ENCODE data around the gene PCDHGC5. TPM values are rescaled to one million over a fixed set of nuclear protein-coding genes. Genes with fewer than 3 reads are reported as not detected.

Gene PCDHGC5
- polyA plus RNA-seq, 1 donor from 2014 or later, result not detected

- H3K9me3 Mint-ChIP-seq, result peaks cover 0 to 2% (median 0%) of the 10 kb centered on the region in 3 donors
- no peak overlapping the region for H3K27ac Mint-ChIP-seq
- H3K27me3 Mint-ChIP-seq, result peaks cover 16% of the 10 kb centered on the region
- H3K36me3 Mint-ChIP-seq, result peaks cover 5% of the 10 kb centered on the region
- no peak overlapping the region for H3K4me3 Mint-ChIP-seq
- peaks cover 9 to 13% (median 11%) of the 10 kb centered on the region in 3 donors for H3K4me1 Mint-ChIP-seq
These were observed 7.2 kb downstream of the PCDHGC5 start for GRCh38 chr5:141496038-141496437.

DNA sequence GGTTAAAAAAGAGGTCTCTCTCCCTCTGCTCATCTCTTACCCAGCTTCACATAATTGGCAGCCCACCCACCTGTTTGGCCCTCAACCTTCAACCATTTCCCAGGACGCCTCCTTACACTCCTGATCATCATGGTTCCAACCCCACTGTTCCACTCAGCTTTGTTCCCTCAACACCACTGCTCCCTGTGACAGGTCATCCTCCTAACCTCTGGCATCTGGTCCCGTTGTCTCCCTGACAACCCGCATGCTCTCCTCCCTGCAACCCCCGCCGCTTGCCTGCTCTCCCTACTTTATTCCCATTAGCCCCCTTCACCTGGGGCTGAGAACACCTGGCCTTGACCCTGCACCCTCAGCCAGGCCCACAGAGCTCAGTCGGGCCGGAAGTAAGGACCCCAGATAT lies 12.9 kb downstream of the PCDHGC5 start:
- no peak overlapping the region for H3K27ac Mint-ChIP-seq
- H3K36me3 Mint-ChIP-seq, result peaks cover 5% of the 10 kb centered on the region
- H3K9me3 Mint-ChIP-seq, result peaks cover 0 to 2% (median 0%) of the 10 kb centered on the region in 3 donors
- H3K27me3 Mint-ChIP-seq, result peaks cover 3% of the 10 kb centered on the region
- peak overlapping the region in 1 of 4 donors; percentile 21 for H3K4me3 Mint-ChIP-seq
- H3K4me1 Mint-ChIP-seq, result peaks cover 1 to 6% (median 3%) of the 10 kb centered on the region in 3 donors

- Mint-ChIP-seq H3K27ac (no peak overlapping the region), H3K4me3 (no peak overlapping the region), H3K4me1 (peaks cover 19 to 24% (median 21%) of the 10 kb centered on the region in 3 donors), H3K9me3 (no peaks in the 10 kb centered on the region), H3K27me3 (no peaks in the 10 kb centered on the region), H3K36me3 (peaks cover 2% of the 10 kb centered on the region)
These were observed 14.8 kb downstream of the PCDHGC5 start for GRCh38 chr5:141503681-141504080.

DNA sequence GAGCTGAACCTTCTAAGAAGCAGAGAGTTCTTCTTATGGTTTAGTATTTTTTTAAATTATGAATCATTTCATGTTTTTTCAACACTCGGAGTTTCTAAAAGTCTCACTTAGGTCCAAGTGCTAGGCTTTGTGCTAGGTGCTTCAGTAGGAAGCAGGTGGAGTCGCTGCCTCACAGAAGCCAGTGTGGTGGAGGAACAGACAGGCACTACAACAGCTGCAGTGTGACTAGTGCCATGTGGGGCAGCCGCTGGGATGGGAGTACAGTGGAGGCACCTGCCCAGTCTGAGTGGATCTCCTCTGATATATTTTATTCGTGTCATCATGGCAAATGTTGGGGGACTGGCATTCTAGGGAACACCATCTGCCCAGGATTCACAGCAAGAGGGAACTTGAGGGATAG lies 15.3 kb downstream of the PCDHGC5 start:
- H3K4me1 Mint-ChIP-seq, result peaks cover 22 to 24% (median 22%) of the 10 kb centered on the region in 3 donors
- no peaks in the 10 kb centered on the region for H3K27me3 Mint-ChIP-seq
- H3K4me3 Mint-ChIP-seq, result no peak overlapping the region
- no peak overlapping the region for H3K27ac Mint-ChIP-seq
- no peaks in the 10 kb centered on the region for H3K9me3 Mint-ChIP-seq
- H3K36me3 Mint-ChIP-seq, result peaks cover 2% of the 10 kb centered on the region

DNA sequence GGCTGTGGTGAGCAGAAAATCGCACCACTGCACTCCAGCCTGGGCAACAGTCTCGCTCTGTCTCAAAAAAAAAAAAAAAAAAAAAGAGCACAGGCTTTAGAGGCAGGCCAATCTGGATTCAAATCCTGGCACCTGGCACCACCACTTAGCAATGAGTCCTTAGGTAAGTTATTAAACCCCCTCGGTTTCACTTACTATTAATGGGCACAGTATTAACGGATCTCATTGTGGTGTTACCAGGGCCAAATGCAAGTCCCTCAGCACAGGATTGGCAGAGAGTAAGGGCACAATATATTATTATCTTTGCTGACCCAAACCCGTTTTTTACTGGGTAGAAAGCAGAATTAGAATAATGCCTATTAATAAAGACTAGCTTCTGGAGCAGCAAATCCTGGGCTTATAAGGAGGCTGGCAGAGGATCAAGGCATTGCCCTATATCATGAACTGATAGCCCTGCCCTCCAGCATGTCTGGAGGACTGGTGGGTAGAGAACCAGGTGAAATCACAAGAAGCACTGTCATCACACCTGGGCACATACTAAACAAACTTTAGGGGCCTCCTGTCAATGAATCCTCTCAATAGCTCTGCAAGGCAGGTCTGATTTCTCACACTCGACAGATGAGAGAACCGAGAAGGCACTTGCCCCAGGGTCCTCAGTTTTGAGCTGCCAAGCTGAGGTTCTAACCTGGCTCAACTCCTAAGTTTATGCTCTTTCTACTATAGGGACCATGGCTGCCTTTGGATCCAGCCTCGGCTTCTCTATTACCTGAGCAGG lies 17.7 kb downstream of the PCDHGC5 start:
- no peaks in the 10 kb centered on the region for H3K9me3 Mint-ChIP-seq
- H3K36me3 Mint-ChIP-seq, result no peaks in the 10 kb centered on the region
- peak overlapping the region in 2 of 3 donors; percentile 18 to 34 for H3K27ac Mint-ChIP-seq
- H3K4me3 Mint-ChIP-seq, result peak overlapping the region in 1 of 4 donors; percentile 45
- no peaks in the 10 kb centered on the region for H3K27me3 Mint-ChIP-seq
- peaks cover 41 to 45% (median 41%) of the 10 kb centered on the region in 3 donors for H3K4me1 Mint-ChIP-seq

- H3K9me3 Mint-ChIP-seq, result no peaks in the 10 kb centered on the region
- H3K27ac Mint-ChIP-seq, result peak overlapping the region; percentile 18 to 64 (median 34)
- H3K4me3 Mint-ChIP-seq, result peak overlapping the region in 3 of 4 donors; percentile 45 to 92 (median 90)
These were observed 18.7 kb downstream of the PCDHGC5 start for GRCh38 chr5:141507387-141508091.

GRCh38 chr5:141508440-141508797 lies 19.5 kb downstream of the PCDHGC5 start:
- Mint-ChIP-seq H3K36me3 (no peaks in the 10 kb centered on the region), H3K9me3 (no peaks in the 10 kb centered on the region), H3K4me1 (peaks cover 44 to 56% (median 50%) of the 10 kb centered on the region in 3 donors), H3K27me3 (peaks cover 2% of the 10 kb centered on the region), H3K27ac (peak overlapping the region; percentile 18 to 64 (median 34)), H3K4me3 (peak overlapping the region in 2 of 4 donors; percentile 63 to 92)

More at GRCh38 chr5:141507387-141508091, 18.7 kb downstream of the PCDHGC5 start:
- Mint-ChIP-seq H3K4me1 (peaks cover 44 to 50% (median 47%) of the 10 kb centered on the region in 3 donors), H3K36me3 (no peaks in the 10 kb centered on the region), H3K27me3 (no peaks in the 10 kb centered on the region)

- Mint-ChIP-seq H3K9me3 (no peaks in the 10 kb centered on the region), H3K27ac (peak overlapping the region in 1 of 3 donors; percentile 83), H3K4me3 (peak overlapping the region; percentile 44 to 92 (median 67)), H3K27me3 (peaks cover 2% of the 10 kb centered on the region), H3K4me1 (peaks cover 49 to 54% (median 53%) of the 10 kb centered on the region in 3 donors), H3K36me3 (no peaks in the 10 kb centered on the region)
These were observed 20.1 kb downstream of the PCDHGC5 start for GRCh38 chr5:141508798-141509611.

GRCh38 chr5:141510160-141510559 lies 21.3 kb downstream of the PCDHGC5 start:
- peak overlapping the region in 3 of 4 donors; percentile 71 to 92 (median 71) for H3K4me3 Mint-ChIP-seq
- no peaks in the 10 kb centered on the region for H3K9me3 Mint-ChIP-seq
- peaks cover 2% of the 10 kb centered on the region for H3K27me3 Mint-ChIP-seq
- peak overlapping the region; percentile 73 to 88 (median 87) for H3K27ac Mint-ChIP-seq
- no peaks in the 10 kb centered on the region for H3K36me3 Mint-ChIP-seq
- peaks cover 54 to 64% (median 60%) of the 10 kb centered on the region in 3 donors for H3K4me1 Mint-ChIP-seq

GRCh38 chr5:141510850-141511601 lies 22.1 kb downstream of the PCDHGC5 start:
- Mint-ChIP-seq H3K36me3 (no peaks in the 10 kb centered on the region), H3K4me3 (peak overlapping the region; percentile 71 to 92 (median 78)), H3K27me3 (peaks cover 2% of the 10 kb centered on the region), H3K27ac (peak overlapping the region; percentile 87 to 89 (median 88)), H3K9me3 (no peaks in the 10 kb centered on the region), H3K4me1 (peaks cover 57 to 68% (median 65%) of the 10 kb centered on the region in 3 donors)

DNA sequence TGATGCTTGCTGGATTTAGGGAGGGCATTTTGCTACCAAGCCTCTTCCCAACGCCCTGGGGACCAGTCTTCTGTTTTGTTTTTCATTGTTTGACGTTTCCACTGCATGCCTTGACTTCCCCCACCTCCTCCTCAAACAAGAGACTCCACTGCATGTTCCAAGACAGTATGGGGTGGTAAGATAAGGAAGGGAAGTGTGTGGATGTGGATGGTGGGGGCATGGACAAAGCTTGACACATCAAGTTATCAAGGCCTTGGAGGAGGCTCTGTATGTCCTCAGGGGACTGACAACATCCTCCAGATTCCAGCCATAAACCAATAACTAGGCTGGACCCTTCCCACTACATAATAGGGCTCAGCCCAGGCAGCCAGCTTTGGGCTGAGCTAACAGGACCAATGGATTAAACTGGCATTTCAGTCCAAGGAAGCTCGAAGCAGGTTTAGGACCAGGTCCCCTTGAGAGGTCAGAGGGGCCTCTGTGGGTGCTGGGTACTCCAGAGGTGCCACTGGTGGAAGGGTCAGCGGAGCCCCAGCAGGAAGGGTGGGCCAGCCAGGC lies 23.0 kb downstream of the PCDHGC5 start:
- no peaks in the 10 kb centered on the region for H3K9me3 Mint-ChIP-seq
- H3K4me1 Mint-ChIP-seq, result peaks cover 53 to 69% (median 63%) of the 10 kb centered on the region in 3 donors
- peak overlapping the region; percentile 63 to 88 (median 87) for H3K27ac Mint-ChIP-seq
- no peaks in the 10 kb centered on the region for H3K36me3 Mint-ChIP-seq
- H3K27me3 Mint-ChIP-seq, result peaks cover 2% of the 10 kb centered on the region
- H3K4me3 Mint-ChIP-seq, result peak overlapping the region; percentile 71 to 92 (median 78)

DNA sequence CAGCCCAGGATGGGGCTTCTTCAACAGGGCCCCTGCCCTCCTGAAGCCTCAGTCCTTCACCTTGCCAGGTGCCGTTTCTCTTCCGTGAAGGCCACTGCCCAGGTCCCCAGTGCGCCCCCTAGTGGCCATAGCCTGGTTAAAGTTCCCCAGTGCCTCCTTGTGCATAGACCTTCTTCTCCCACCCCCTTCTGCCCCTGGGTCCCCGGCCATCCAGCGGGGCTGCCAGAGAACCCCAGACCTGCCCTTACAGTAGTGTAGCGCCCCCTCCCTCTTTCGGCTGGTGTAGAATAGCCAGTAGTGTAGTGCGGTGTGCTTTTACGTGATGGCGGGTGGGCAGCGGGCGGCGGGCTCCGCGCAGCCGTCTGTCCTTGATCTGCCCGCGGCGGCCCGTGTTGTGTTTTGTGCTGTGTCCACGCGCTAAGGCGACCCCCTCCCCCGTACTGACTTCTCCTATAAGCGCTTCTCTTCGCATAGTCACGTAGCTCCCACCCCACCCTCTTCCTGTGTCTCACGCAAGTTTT lies 23.6 kb downstream of the PCDHGC5 start:
- Mint-ChIP-seq H3K9me3 (no peaks in the 10 kb centered on the region), H3K27me3 (peaks cover 2% of the 10 kb centered on the region), H3K4me1 (peaks cover 47 to 65% (median 56%) of the 10 kb centered on the region in 3 donors), H3K4me3 (peak overlapping the region; percentile 71 to 90 (median 89)), H3K36me3 (no peaks in the 10 kb centered on the region), H3K27ac (peak overlapping the region; percentile 48 to 87 (median 55))

GRCh38 chr5:141512911-141513626 lies 24.2 kb downstream of the PCDHGC5 start:
- peak overlapping the region; percentile 89 to 90 (median 89) for H3K4me3 Mint-ChIP-seq
- no peaks in the 10 kb centered on the region for H3K9me3 Mint-ChIP-seq
- no peaks in the 10 kb centered on the region for H3K36me3 Mint-ChIP-seq
- H3K4me1 Mint-ChIP-seq, result peaks cover 41 to 58% (median 50%) of the 10 kb centered on the region in 3 donors
- peak overlapping the region; percentile 55 to 87 (median 71) for H3K27ac Mint-ChIP-seq
- peaks cover 2% of the 10 kb centered on the region for H3K27me3 Mint-ChIP-seq
